OCI-M1 (cell line): Measurements from ENCODE around the gene BMPR1B.
"Not testable (repeated sequence)": the region's sequence is repeated elsewhere in the genome, so short reads cannot be mapped to it uniquely, and the experiment has no call there.

ENCODE experiments used
- DNase-seq: peaks from one replicate; lab custom pipeline; 2025; lab: John Stamatoyannopoulos, UW

BMPR1B gene

DNA sequence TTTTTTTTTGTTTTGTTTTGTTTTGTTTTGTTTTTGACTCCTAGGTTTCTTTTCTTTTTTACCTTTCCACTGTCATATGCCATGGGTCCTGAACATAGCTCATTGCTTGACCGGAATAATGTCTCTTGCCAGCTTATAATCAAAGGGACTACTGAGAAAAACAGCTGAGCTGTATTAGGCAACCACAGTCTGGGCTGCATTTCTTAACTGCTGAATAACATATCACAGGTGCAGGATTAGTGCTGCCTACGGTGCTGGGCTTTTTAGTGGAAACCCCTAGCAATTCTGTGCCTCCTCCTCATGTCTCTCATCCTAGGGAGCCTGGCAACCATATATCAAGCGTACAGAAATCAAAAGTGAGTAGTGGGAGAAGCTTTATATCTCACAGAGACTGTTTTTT lies 333.5 kb downstream of the BMPR1B start:
- peak; percentile 14 for DNase-seq

DNA sequence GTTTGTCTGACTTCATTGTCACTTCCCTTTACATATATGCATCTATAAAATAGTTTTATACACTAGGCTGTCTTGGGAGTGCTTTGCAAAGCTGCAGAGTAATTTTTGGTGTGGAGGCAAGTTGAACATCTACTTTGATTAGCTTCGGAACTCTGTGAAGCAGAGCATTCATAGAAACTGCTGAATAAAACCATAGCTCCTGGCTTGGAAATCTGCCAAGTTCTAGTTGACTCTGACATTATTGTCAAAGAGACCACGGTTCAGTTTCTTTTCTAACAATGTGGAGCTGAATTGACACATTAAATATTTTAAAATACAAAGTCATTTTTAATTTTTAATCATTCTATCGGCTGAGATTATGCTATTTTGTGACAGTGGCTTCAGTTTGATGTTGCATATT lies 335.0 kb downstream of the BMPR1B start:
- peak; percentile 53 for DNase-seq

DNA sequence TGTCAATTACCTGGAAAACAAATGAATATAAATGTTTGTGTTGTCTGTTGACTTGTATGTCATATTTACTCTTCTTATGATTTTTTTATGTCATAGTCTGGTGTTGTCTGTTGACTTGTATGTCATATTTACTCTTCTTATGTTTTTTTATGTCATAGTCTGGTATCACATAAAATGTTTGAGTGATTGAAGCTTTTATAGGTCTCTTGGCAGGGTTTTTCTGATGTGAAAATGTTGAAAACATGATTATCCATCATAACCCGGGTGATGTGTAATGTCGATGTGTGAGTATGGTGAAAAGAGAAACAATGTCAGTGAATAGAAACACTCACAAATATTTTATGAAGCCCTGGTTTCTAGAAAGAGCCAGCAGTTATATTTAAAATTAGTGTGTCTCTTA lies 335.7 kb downstream of the BMPR1B start:
- no peak for DNase-seq

DNA sequence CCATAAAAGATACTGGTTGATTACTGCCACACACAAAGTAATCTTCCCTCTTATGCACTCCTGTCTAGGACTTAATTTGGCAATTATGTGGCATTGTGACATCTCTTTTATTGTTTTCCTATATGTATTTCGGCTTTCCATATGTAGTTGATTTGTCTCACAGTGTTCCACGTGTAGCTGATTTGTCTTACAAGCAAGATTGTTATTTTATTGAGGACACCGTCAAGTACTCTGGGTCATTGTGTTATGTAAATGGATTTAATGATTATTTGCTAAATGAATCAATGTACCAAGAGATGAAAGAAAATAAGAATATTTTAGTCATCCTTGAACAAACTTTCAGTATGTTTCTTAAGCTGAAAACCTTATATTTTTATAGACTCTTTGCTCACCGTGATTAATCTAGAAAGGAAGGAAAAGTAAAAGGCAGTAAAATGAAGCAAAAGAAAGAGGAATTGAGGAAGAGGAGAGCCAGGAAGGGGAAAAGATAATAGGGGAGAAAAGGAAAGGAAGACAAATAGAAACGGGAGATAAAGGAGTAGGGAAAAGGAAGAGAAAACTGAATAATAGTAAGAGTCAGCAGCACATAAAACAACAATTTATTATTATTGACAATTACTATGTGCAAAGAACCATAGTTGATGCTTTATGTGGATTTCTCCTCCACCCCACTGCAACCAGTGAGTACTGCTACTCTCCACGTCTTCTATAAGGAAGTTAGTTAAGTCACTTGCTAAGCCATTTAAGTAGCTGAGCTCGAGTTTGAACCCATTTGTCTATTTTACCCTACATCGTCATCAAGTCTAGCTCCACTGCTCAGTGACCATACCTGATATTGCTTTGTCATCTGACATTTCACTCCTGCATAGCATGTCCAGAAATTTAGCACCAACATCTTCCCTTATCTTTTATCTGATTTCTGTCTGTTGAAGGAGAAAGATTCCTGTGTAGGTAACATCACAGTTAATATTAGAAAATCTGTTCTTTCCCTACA lies 336.5 kb downstream of the BMPR1B start:
- DNase-seq = no peak

DNA sequence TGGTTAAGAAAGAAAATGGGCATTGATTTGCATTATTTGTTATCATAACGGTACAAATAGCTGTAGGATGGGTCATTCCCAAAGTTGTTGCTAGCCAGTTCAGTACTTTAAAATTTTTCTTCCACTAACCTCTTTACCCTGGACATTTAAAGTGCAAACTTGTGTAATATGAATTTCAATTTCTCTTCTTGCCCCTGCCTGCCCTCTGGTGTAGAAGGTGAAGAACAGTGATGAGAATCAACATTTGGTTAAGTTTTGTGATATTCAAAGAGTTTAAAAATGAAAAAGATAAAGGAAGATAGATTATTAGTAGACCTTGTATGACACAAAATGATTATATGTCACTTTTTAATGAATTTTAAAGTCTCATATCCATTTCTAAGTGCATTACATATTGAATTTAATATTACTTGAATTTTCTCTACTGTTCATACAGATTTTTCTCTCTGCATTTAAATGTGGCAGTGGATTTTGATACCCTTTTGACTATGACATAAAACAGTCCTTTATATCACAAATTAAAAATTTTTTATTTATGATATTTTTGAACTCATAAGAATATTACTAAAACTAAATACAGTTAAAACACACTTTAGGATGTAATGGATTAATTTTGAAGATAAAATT lies 337.7 kb downstream of the BMPR1B start:
- peak; percentile 74 for DNase-seq

DNA sequence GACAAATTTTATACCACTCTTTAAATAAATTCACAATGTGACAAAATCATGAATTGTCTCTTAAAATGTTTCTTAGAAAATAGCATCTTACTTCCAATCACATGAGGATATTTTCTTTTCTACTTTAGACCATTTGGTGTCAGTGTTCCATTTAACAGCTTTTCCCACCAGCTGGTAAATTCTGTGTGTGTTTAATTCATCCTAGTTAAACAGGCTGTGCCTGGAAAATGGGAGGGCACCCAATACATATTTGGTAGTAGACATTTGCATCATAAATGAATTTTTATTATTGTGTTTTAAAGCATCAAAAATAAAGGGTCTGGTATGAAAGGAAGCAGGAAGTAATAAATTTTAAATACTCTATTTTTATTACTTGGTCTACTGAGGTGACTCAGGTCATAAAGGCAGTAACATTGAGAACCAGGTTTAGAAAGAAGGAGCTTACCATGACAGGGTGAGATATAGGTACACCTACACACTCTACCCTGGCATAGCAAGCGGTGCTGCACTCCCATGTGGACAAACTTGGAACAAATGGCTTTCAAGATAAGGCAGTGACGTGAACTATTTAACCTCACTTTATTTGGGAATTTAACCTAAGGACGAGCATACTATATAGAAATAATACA lies 344.5 kb downstream of the BMPR1B start:
- DNase-seq = no peak

DNA sequence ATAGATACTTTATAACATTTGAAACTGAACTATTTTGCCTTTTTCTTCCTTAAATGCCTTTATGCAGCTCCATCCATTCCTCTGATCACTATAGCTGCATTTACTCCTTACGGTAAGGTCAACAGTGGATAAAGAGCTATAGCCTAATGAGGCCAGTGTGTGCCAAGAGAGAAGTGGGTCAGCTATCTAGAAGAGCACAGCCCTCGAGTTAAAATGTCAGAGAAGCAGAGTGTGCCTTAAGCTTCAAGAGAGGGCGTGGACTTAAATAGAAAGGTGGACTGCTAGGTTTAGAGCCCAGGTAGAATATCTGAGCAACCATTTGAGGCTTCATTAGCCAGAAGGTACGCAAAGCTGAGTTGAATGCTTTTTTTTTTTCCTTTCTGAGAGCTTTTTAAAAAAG lies 347.4 kb downstream of the BMPR1B start:
- DNase-seq = no peak

DNA sequence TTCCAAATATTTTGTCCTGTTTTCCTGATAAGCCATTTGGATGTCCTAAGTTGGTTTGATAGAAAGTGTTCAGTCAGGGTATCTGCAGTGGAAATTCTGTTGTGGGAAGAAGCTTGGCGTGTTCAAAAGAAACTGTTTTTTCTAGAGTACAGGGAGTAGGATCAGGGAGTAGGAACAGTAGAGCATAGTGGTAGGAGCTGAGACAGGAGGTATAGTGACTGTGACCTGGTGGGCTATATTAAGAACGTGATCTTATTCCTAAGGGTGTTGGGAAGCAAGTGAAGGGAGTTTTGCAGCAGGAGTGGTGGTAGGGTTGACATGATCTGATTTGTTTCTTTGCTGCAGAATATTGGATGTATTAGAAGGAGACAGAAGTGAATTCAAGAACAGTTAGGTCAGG lies 348.2 kb downstream of the BMPR1B start:
- DNase-seq = no peak

DNA sequence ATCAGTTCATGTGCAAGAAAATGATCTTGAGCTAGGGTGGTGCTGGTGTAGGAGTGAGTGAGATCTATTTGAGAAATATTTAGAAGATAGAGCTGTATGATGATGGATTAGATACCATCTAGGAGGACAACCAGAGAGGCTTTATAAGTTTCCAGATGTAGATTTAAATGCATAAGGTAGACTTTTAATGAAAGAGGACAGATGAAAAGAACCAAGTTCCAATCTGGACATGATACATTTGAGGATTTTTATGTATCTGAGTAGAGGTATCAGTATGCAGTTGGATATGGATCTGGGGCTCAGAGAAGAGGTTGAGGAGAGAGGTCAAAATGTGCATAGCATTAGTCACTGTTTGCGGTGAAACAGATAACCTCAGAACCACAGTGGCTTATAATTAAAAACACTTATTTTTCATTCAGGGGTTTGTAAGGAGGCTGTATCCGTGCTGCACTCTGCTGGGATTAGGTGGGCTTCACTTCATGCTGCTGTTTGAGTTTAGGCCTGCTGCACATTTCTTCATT lies 348.7 kb downstream of the BMPR1B start:
- DNase-seq = no peak

DNA sequence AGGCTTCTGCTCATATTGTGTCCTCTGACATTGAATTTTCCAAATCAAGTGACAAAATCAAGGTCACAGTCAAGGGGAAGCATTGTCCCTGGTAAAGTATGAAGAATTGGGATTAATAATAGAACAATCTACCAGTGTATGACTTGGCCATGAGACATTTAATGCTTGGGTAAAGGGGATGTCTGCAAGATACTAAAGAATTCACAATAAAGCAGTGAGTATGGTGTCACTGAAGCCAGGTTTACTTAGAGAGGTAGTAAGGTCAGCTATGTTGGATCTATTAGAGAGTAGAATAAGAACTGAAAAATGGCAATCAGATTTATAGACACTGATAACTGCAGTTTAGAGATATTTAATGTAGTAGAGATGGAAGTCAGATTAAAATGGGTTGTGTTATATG lies 349.2 kb downstream of the BMPR1B start:
- DNase-seq = no peak

DNA sequence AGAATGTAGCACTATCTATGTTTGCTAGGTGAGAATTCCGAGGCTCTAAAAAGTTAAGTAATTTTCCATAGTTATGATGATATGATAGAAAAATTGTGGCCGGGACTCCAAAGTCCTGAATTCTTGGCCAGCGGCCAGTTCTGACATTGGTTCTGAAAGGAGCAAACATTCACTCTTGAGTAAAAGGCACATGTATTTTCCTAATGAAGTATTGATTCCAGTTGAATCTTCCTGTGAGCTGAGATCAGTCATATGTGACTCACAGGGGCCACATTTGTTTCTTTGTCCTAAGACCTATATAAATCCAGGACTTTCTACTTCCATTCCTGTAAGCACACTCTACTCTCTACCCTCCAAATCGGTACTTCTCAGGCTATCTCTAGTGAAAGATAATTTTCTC lies 349.9 kb downstream of the BMPR1B start:
- no peak for DNase-seq

DNA sequence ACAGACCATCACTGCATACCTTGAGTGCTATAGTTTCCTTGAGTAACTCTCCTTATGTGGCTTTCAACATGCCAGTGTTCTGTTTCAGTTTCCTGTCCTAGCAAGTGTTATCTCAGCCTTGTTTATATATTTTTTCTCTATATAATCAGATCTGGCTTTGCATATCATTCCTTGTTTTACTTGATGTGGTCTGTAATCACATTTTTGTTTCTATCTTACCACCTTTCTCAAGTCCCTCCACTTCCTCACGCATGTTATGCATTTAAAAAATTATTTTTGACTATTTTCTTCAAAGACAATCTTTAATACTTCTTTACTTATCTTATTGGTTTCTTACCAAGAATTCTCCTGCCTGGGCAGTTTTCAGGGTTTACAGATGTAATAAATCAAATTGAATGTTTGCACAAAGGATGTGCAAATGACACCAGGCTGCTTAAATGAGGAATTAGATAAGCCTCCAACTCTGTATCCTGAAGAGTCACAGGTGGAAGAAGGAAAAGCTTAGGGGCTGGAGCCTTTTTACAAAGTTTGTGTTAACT lies 351.2 kb downstream of the BMPR1B start:
- no peak for DNase-seq

DNA sequence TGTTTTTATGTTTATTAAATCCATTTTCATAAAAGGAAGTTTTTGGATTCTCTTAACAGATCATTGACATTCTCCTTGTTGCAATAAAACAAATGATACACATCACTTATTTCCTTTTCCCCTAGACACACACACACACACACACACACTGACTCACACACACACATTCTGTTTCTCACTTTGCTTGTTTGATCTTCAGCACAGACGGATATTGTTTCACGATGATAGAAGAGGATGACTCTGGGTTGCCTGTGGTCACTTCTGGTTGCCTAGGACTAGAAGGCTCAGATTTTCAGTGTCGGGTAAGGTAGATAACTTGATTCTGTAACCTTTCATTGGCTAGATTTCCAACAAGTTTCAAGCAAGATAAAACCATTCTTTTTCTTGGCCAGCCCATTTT lies 356.8 kb downstream of the BMPR1B start:
- no peak for DNase-seq

DNA sequence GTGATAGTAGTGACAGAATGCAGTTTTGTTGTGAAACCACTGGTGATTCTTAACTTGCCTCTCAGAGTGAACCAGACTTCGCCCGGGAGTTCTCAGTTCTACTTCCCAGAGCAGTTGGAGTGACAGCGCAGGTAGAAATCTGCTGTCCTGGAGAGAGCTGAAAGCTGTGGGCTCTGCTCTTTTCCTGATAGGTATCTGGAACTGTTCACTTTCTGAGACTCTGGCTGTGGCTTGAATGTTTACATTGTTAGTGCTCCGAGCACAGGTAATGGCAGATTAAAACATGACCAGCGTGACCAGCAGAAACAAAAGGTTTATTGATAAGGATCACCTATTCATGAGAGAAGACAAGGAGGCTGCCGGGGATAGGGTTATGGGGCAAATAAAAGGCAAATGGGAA lies 360.7 kb downstream of the BMPR1B start:
- DNase-seq = no peak

DNA sequence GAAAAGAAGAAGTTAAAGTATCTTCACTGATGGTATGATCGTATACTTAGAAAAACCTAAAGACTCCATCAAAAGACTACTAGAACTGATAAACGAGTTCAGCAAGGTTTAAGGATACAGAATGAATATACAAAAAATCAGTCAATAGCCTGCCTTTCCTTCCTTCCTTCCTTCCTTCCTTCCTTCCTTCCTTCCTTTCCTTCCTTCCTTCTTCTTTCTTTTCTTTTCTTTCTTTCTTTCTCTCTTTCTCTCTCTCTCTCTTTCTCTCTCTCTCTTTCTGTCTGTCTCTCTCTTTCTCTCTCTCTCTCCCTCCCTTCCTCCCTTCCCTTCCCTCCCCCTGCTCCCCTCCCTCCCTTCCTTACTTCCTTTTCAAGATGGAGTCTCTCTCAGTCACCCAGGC lies 362.7 kb downstream of the BMPR1B start:
- DNase-seq = no peak

DNA sequence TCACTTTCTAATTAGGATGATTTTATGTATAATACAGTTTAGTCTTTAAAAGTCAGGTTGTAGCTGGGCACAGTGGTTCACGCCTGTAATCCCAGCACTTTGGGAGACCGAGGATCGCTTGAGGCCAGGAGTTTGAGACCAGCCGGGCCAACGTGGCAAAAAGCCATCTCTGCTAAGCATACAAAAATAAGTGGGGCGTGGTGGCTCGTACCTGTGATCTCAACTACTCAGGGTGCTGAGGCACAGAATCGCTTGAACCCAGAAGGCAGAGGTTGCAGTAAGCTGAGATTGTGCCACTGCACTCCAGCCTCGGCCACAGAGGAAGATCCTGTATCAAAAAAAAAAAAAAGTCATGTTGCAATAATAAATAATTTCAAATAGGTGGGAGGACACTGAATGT lies 364.2 kb downstream of the BMPR1B start:
- no peak for DNase-seq

DNA sequence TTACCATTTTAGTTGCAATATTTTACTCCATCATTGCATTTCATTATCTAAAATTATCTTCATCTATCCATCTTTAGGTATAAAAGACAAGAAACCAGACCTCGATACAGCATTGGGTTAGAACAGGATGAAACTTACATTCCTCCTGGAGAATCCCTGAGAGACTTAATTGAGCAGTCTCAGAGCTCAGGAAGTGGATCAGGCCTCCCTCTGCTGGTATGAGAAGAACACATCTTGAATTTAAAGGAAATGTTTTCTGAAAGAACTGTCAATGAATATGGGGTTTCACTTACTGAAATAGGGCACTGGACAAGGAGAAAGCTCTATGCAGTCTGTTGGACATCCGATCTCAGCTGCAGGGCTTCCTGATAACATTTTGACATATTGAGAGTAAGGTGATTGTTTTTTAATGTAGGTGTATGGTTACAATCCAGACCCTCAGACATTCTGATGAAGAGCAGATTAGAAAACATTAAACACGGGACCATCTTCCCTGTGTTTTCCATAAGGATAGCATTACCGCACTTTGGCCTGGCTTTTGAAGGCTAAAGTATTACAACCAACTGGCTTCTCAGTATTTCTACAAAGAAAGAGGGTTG lies 367.2 kb downstream of the BMPR1B start:
- peak; percentile 59 for DNase-seq

DNA sequence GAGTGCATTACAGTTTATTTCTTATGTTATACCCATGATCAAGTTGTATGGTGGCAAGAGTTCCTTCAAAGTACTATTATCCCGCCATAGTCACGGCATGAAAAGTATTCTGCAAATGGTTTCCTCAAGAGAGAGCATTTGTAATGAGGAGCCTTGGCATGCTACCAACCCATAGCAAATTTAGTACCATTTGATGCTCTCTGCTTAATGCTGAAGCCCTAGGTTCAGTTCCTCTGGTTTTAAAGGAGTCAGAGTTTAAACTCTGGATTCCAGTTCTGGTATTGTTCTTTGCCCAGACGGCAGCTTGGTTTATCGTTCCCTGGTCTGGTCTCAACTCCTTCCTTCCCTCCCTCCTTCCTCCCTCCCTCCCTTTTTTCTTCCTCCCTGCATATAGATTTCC lies 371.3 kb downstream of the BMPR1B start:
- DNase-seq = no peak

DNA sequence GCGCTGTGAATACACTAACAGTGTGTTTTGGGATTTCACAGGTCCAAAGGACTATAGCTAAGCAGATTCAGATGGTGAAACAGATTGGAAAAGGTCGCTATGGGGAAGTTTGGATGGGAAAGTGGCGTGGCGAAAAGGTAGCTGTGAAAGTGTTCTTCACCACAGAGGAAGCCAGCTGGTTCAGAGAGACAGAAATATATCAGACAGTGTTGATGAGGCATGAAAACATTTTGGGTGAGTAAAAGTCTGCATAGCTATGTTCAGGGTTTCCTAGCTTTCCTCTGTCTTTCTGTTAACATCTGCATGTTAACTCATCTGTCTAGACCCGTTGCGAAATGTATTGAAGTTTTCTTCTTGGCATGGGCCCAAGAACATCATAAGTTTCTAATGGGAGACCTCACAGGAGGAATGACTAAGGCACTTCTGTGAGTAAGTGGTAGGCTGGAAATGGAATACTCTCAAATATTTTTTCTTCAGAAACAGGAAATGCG lies 372.1 kb downstream of the BMPR1B start:
- peak; percentile 90 for DNase-seq

DNA sequence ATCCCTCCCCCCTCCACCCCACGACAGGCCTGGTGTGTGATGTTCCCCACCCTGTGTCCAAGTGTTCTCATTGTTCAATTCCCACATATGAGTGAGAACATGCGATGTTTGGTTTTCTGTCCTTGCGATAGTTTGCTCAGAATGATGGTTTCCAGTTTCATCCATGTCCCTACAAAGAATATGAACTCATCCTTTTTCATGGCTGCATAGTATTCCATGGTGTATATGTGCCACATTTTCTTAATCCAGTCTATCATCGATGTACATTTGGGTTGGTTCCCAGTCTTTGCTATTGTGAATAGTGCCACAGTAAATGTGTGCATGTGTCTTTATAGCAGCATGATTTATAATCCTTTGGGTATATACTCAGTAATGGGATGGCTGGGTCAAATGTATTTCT lies 376.3 kb downstream of the BMPR1B start:
- DNase-seq = not testable (repeated sequence)

DNA sequence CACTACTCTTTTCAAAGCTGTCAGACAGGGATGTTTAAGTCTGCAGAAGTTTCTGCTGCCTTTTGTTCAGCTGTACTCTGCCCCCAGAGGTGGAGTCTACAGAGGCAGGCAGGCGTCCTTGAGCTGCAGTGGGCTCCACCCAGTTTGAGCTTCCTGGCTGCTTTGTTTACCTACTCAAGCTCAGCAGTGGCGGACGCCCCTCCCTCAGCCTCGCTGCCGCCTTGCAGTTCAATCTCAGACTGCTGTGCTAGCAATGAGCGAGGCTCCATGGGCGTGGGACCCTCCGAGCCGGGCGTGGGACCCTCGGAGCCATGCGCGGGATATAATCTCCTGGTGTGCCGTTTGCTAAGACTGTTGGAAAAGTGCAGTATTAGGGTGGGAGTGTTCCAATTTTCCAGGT lies 381.7 kb downstream of the BMPR1B start:
- not testable (repeated sequence) for DNase-seq

DNA sequence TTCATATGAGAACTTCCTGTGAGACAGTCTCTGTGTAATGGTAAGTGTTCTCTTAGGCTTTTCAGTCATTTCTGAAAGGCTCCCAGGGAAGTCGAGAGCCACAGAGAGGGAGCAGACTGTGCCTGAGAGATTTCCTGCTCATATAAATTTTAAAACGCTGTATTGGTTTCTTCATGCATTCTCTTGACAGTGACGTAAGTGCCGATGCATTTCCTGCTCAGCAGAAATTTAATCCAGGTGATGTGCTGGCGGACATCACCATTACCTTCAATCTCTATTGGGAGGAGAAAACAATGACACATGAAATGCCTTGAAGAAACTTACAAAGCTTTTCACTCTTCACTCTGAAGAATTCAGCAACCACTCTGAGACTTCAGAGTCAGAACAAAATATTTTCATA lies 383.6 kb downstream of the BMPR1B start:
- no peak for DNase-seq
